ENCODE measurements around the gene ACADVL. TPM values are rescaled to one million over a fixed set of nuclear protein-coding genes. Genes with fewer than 3 reads are reported as not detected.

ACADVL gene
- total RNA-seq, 1 donor from 2014 or later, result 219 TPM

GRCh38 chr17:7222093-7222971 is 2.6 kb downstream of the ACADVL start:
- TF ChIP-seq CTCF (IDR thresholded peaks at IDR 0.05; ENCODE audit: insufficient read depth, low read length, poor library complexity, severe bottlenecking), result no peak
- DNase-seq (ENCODE audit: low read depth), result no peak
- no peaks in the 10 kb centered on the region for H3K27me3 ChIP-seq (ENCODE audit: control insufficient read depth, insufficient read depth, low read length)
- no peak overlapping the region for H3K4me3 ChIP-seq (ENCODE audit: low read depth, low read length)
- H3K36me3 ChIP-seq (ENCODE audit: control insufficient read depth, insufficient read depth, low read length), result peaks cover 5% of the 10 kb centered on the region

- no peaks in the 10 kb centered on the region for H3K27me3 ChIP-seq (ENCODE audit: control insufficient read depth, insufficient read depth, low read length)
- H3K4me3 ChIP-seq (ENCODE audit: low read depth, low read length), result no peak overlapping the region
- H3K36me3 ChIP-seq (ENCODE audit: control insufficient read depth, insufficient read depth, low read length), result peaks cover 5% of the 10 kb centered on the region
- TF ChIP-seq CTCF (IDR thresholded peaks at IDR 0.05; ENCODE audit: insufficient read depth, low read length, poor library complexity, severe bottlenecking), result no peak
- DNase-seq (ENCODE audit: low read depth), result no peak
Observed at GRCh38 chr17:7222972-7223292, 3.2 kb downstream of the ACADVL start.

- no peak for DNase-seq (ENCODE audit: low read depth)
- TF ChIP-seq CTCF (IDR thresholded peaks at IDR 0.05; ENCODE audit: insufficient read depth, low read length, poor library complexity, severe bottlenecking), result no peak
- Histone ChIP-seq H3K4me3 (ENCODE audit: low read depth, low read length) (no peak overlapping the region), H3K27me3 (ENCODE audit: control insufficient read depth, insufficient read depth, low read length) (no peaks in the 10 kb centered on the region), H3K36me3 (ENCODE audit: control insufficient read depth, insufficient read depth, low read length) (peaks cover 5% of the 10 kb centered on the region)
Observed at GRCh38 chr17:7223375-7223774, 3.6 kb downstream of the ACADVL start.

GRCh38 chr17:7224110-7224509 is 4.4 kb downstream of the ACADVL start:
- H3K27me3 ChIP-seq (ENCODE audit: control insufficient read depth, insufficient read depth, low read length), result no peaks in the 10 kb centered on the region
- no peak for DNase-seq (ENCODE audit: low read depth)
- peaks cover 5% of the 10 kb centered on the region for H3K36me3 ChIP-seq (ENCODE audit: control insufficient read depth, insufficient read depth, low read length)
- TF ChIP-seq CTCF (IDR thresholded peaks at IDR 0.05; ENCODE audit: insufficient read depth, low read length, poor library complexity, severe bottlenecking), result no peak
- no peak overlapping the region for H3K4me3 ChIP-seq (ENCODE audit: low read depth, low read length)

GRCh38 chr17:7224661-7225111 is 4.9 kb downstream of the ACADVL start:
- DNase-seq (ENCODE audit: low read depth), result no peak
- Histone ChIP-seq H3K27me3 (ENCODE audit: control insufficient read depth, insufficient read depth, low read length) (no peaks in the 10 kb centered on the region), H3K36me3 (ENCODE audit: control insufficient read depth, insufficient read depth, low read length) (peaks cover 7% of the 10 kb centered on the region), H3K4me3 (ENCODE audit: low read depth, low read length) (no peak overlapping the region)
- no peak for TF ChIP-seq CTCF (IDR thresholded peaks at IDR 0.05; ENCODE audit: insufficient read depth, low read length, poor library complexity, severe bottlenecking)
